Measurements from ENCODE around the gene RELT.

Gene RELT

GRCh38 chr11:73401217-73401923 is 25.2 kb downstream of the RELT start:
- in situ Hi-C loops (cut with MboI; ENCODE audit: low sequenced_read_pairs): no loop called here

- in situ Hi-C loops (cut with MboI; ENCODE audit: low sequenced_read_pairs): no loop called here
Measured at GRCh38 chr11:73401924-73402833, 26.0 kb downstream of the RELT start.

- in situ Hi-C loops (cut with MboI; ENCODE audit: low sequenced_read_pairs): no loop called here
Measured at GRCh38 chr11:73402834-73403185, 26.6 kb downstream of the RELT start.

GRCh38 chr11:73403541-73403940 is 27.3 kb downstream of the RELT start:
- in situ Hi-C loops (cut with MboI; ENCODE audit: low sequenced_read_pairs): no loop called here

- in situ Hi-C loops (cut with MboI; ENCODE audit: low sequenced_read_pairs): no loop called here
Measured at GRCh38 chr11:73404048-73404447, 27.8 kb downstream of the RELT start.

- in situ Hi-C loops (cut with MboI; ENCODE audit: low sequenced_read_pairs): no loop called here
Measured at GRCh38 chr11:73404506-73405145, 28.4 kb downstream of the RELT start.

GRCh38 chr11:73405146-73405510 is 28.9 kb downstream of the RELT start:
- in situ Hi-C loops (cut with MboI; ENCODE audit: low sequenced_read_pairs): no loop called here

- in situ Hi-C loops (cut with MboI; ENCODE audit: low sequenced_read_pairs): no loop called here
Measured at GRCh38 chr11:73406131-73406530, 29.9 kb downstream of the RELT start.

- in situ Hi-C loops (cut with MboI; ENCODE audit: low sequenced_read_pairs): no loop called here
Measured at GRCh38 chr11:73406619-73407018, 30.4 kb downstream of the RELT start.

- in situ Hi-C loops (cut with MboI; ENCODE audit: low sequenced_read_pairs): no loop called here
Measured at GRCh38 chr11:73409431-73409830, 33.2 kb downstream of the RELT start.

GRCh38 chr11:73410627-73411026 is 34.4 kb downstream of the RELT start:
- in situ Hi-C loops (cut with MboI; ENCODE audit: low sequenced_read_pairs): no loop called here

- in situ Hi-C loops (cut with MboI; ENCODE audit: low sequenced_read_pairs): no loop called here
Measured at GRCh38 chr11:73411031-73411430, 34.8 kb downstream of the RELT start.

GRCh38 chr11:73412308-73412707 is 36.1 kb downstream of the RELT start:
- in situ Hi-C loops (cut with MboI; ENCODE audit: low sequenced_read_pairs): no loop called here

GRCh38 chr11:73413256-73413655 is 37.1 kb downstream of the RELT start:
- in situ Hi-C loops (cut with MboI; ENCODE audit: low sequenced_read_pairs): no loop called here

- in situ Hi-C loops (cut with MboI; ENCODE audit: low sequenced_read_pairs): no loop called here
Measured at GRCh38 chr11:73414977-73415651, 38.9 kb downstream of the RELT start.

GRCh38 chr11:73415854-73416615 is 39.8 kb downstream of the RELT start:
- in situ Hi-C loops (cut with MboI; ENCODE audit: low sequenced_read_pairs): no loop called here

GRCh38 chr11:73416786-73417185 is 40.6 kb downstream of the RELT start:
- in situ Hi-C loops (cut with MboI; ENCODE audit: low sequenced_read_pairs): no loop called here

- in situ Hi-C loops (cut with MboI; ENCODE audit: low sequenced_read_pairs): no loop called here
Measured at GRCh38 chr11:73420136-73420535, 43.9 kb downstream of the RELT start.

- in situ Hi-C loops (cut with MboI; ENCODE audit: low sequenced_read_pairs): no loop called here
Measured at GRCh38 chr11:73422886-73423285, 46.7 kb downstream of the RELT start.

- in situ Hi-C loops (cut with MboI; ENCODE audit: low sequenced_read_pairs): no loop called here
Measured at GRCh38 chr11:73423506-73423905, 47.3 kb downstream of the RELT start.

- in situ Hi-C loops (cut with MboI; ENCODE audit: low sequenced_read_pairs): no loop called here
Measured at GRCh38 chr11:73425108-73425507, 48.9 kb downstream of the RELT start.
